Endothelial cell of umbilical vein (primary cell): ENCODE measurements around the gene FANCE. TPM values are rescaled to one million over a fixed set of nuclear protein-coding genes. Genes with fewer than 3 reads are reported as not detected.

Experiments
- BruUV-seq: library from RNA; stranded (reverse); fragments of 400-500 nt; replicated peaks from 2 replicates; lab custom pipeline; 2021; lab: Mats Ljungman, UMichigan
- CTCF ChIA-PET: fragments of 300-600, 350-600 bp; sonication (Branson Sonifier 250); formaldehyde crosslinking; loops from one replicate; lab custom pipeline; 2021; ENCODE audit warnings: antibody characterized with exemption, inconsistent platforms; lab: Charles Lee
- POLR2A ChIA-PET: fragments of 300-600, 350-600 bp; sonication (Branson Sonifier 250); formaldehyde crosslinking; loops from one replicate; lab custom pipeline; 2021; ENCODE audit warnings: antibody characterized with exemption, inconsistent platforms; lab: Charles Lee
- DNase-seq: peaks from one replicate; pipeline ENCODE4 v3.0.0-alpha.2; 2011; ENCODE audit warnings: low read depth, low spot score
- FAIRE-seq: peaks from 2 replicates; lab custom pipeline; 2011; peaks lifted over from hg19 to GRCh38; lab: Jason Lieb, UNC
- H2AFZ ChIP-seq: 2 replicates; pipeline ENCODE4 v1.6.0; 2012; ENCODE audit warnings: low read depth, low read length, control low read depth, inconsistent platforms
- H3K27ac ChIP-seq: 2 replicates; pipeline ENCODE4 v1.5.1; 2011; ENCODE audit warnings: low read depth, mild to moderate bottlenecking, control low read depth, low read length, moderate library complexity; ENCODE audit not compliant: insufficient read depth
- H3K27me3 ChIP-seq, 2 experiments: 2 replicates each; pipeline versions ENCODE4 v1.6.0 to v1.6.1; 2011; ENCODE audit warnings: low read length in 2 of 2, mixed read lengths in 1 of 2; ENCODE audit not compliant: control insufficient read depth in 2 of 2, insufficient read depth in 2 of 2
- H3K36me3 ChIP-seq, 2 experiments: 2 replicates in 1 of 2; 3 replicates in 1 of 2; pipeline ENCODE4 v1.5.1; 2011; ENCODE audit warnings: low read length in 2 of 2, mild to moderate bottlenecking in 1 of 2, moderate library complexity in 1 of 2; ENCODE audit not compliant: control insufficient read depth in 2 of 2, insufficient read depth in 2 of 2; ENCODE audit errors: extremely low read depth in 1 of 2
- H3K4me1 ChIP-seq: 3 replicates; pipeline ENCODE4 v1.5.1; 2011; ENCODE audit warnings: mild to moderate bottlenecking, low read length; ENCODE audit not compliant: control insufficient read depth, insufficient read depth; ENCODE audit errors: extremely low read depth
- H3K4me2 ChIP-seq: 2 replicates; pipeline ENCODE4 v1.6.1; 2011; ENCODE audit warnings: low read length, control low read depth, mixed read lengths; ENCODE audit not compliant: insufficient read depth
- H3K4me3 ChIP-seq, 3 experiments: fragments of 200-600 bp in 1 of 3; sonication (generic), shearing (Covaris generic) in 1 of 3; replicated peaks in 1 of 3; 2 replicates each; pipeline ENCODE4 v1.5.1; 2011 to 2016; ENCODE audit warnings: control low read depth in 3 of 3, low read length in 3 of 3, mild to moderate bottlenecking in 2 of 3, inconsistent platforms in 1 of 3, low read depth in 1 of 3, moderate library complexity in 1 of 3; ENCODE audit not compliant: insufficient read depth in 1 of 3
- H3K79me2 ChIP-seq: 2 replicates; pipeline ENCODE4 v1.6.0; 2012; ENCODE audit warnings: low read length, inconsistent platforms; ENCODE audit not compliant: control insufficient read depth, insufficient read depth
- H3K9ac ChIP-seq: replicated peaks from 2 replicates; pipeline ENCODE3; 2011; ENCODE audit warnings: low read length, control low read depth; ENCODE audit not compliant: insufficient read depth; ENCODE audit errors: extremely low read depth
- H3K9me1 ChIP-seq: replicated peaks from 3 replicates; pipeline ENCODE4 v1.6.0; 2011; ENCODE audit warnings: mild to moderate bottlenecking, low read length; ENCODE audit not compliant: control insufficient read depth, insufficient read depth; ENCODE audit errors: extremely low read depth
- H3K9me3 ChIP-seq: replicated peaks from 2 replicates; pipeline ENCODE4 v1.5.1; 2012; ENCODE audit warnings: low read length, inconsistent platforms; ENCODE audit not compliant: control insufficient read depth, insufficient read depth
- H4K20me1 ChIP-seq: replicated peaks from 2 replicates; pipeline ENCODE3; 2011; ENCODE audit warnings: mild to moderate bottlenecking, low read length; ENCODE audit not compliant: control insufficient read depth, insufficient read depth; ENCODE audit errors: extremely low read depth
- EZH2 ChIP-seq: IDR thresholded peaks from 2 replicates; pipeline ENCODE4 v1.6.1; 2012; ENCODE audit warnings: borderline replicate concordance, low read depth, mild to moderate bottlenecking, moderate library complexity, low read length, inconsistent platforms; ENCODE audit not compliant: severe bottlenecking
- FOS ChIP-seq: IDR thresholded peaks from 2 replicates; pipeline ENCODE4 v1.6.1; 2011; ENCODE audit warnings: mild to moderate bottlenecking, low read length, moderate library complexity, borderline replicate concordance; ENCODE audit not compliant: insufficient read depth
- JUN ChIP-seq: IDR thresholded peaks from 2 replicates; pipeline ENCODE4 v1.6.1; 2011; ENCODE audit warnings: borderline replicate concordance, low read depth; ENCODE audit not compliant: insufficient read length, insufficient read depth
- MAX ChIP-seq: IDR thresholded peaks from 2 replicates; pipeline ENCODE4 v1.6.1; 2011; ENCODE audit not compliant: insufficient read depth, insufficient read length
- MYC ChIP-seq: IDR thresholded peaks from one replicate; pipeline ENCODE4 v1.6.1; 2011; ENCODE audit warnings: mild to moderate bottlenecking, low read depth, low read length
- POLR2A ChIP-seq: IDR thresholded peaks from 2 replicates; pipeline ENCODE4 v1.6.1; 2012; ENCODE audit warnings: low read depth, mild to moderate bottlenecking, control low read depth, low read length
- POLR2AphosphoS5 ChIP-seq: IDR thresholded peaks from 2 replicates; pipeline ENCODE4 v1.6.1; 2012; ENCODE audit warnings: low read depth, mild to moderate bottlenecking, control low read depth, low read length, moderate library complexity; ENCODE audit not compliant: insufficient read depth
- dilution Hi-C: fragments of 300-500 bp; cut with MboI; formaldehyde crosslinking; loops from one replicate; pipeline ENCODE4 v1.15.0; 2019; ENCODE audit warnings: low sequenced_read_pairs; ENCODE audit not compliant: extremely low pct_ligation_motif_present
- intact Hi-C: fragments of 100-400 bp; cut with micrococcal nuclease; formaldehyde crosslinking; loops from one replicate; pipeline ENCODE4 v1.10.0; 2022
- polyA plus RNA-seq, 4 experiments: library from polyadenylated mRNA; depleted of rRNA in 3 of 4; stranded (reverse) in 3 of 4; unstranded in 1 of 4; fragments of >200 nt; gene quantifications; 2 replicates each; pipeline versions ENCODE4 v1.2.1 to v1.2.3, GENCODE V29; 2011 to 2012; ENCODE audit warnings: missing spikeins in 1 of 4
- total RNA-seq: library from RNA; stranded (reverse); gene quantifications from 2 replicates; pipeline ENCODE4 v1.2.3, GENCODE V29; 2021

The FANCE gene
- total and polyA plus RNA-seq, 2 donors (not counting 3 experiments of a cell fraction or from before 2014, with no cell fraction given) = 9.1 to 12.7 TPM

GRCh38 chr6:35477028-35477427 is 24.9 kb downstream of the FANCE start:
- dilution Hi-C loops = no loop called here
- H4K20me1 ChIP-seq = peaks cover 5% of the 10 kb centered on the region
- ChIA-PET CTCF (interaction anchor here (0.8 to 1.4 kb wide), 2 partner anchors 10 to 12 kb away, joined by 3 read pairs; no protein-coding TSS in a partner anchor), POLR2A (no interaction called here)
- H3K4me2 ChIP-seq = no peak overlapping the region
- intact Hi-C loops = no loop called here
- H3K9me3 ChIP-seq = no peaks in the 10 kb centered on the region
- no peak for FAIRE-seq
- TF ChIP-seq POLR2A (no peak), MAX (no peak), FOS (no peak)
- H3K9ac ChIP-seq = no peak overlapping the region
- no peaks in the 10 kb centered on the region for H3K9me1 ChIP-seq
- no peak overlapping the region for H3K27ac ChIP-seq
- H2AFZ ChIP-seq = no peak overlapping the region
- no peaks in the 10 kb centered on the region for H3K4me1 ChIP-seq
- H3K27me3 ChIP-seq = no peaks in the 10 kb centered on the region
- no peak for DNase-seq
- no peaks in the 10 kb centered on the region for H3K79me2 ChIP-seq
- H3K36me3 ChIP-seq = peaks cover 3% of the 10 kb centered on the region in 2 experiments
- no TSS peak for BruUV-seq
- no peak overlapping the region for H3K4me3 ChIP-seq

DNA sequence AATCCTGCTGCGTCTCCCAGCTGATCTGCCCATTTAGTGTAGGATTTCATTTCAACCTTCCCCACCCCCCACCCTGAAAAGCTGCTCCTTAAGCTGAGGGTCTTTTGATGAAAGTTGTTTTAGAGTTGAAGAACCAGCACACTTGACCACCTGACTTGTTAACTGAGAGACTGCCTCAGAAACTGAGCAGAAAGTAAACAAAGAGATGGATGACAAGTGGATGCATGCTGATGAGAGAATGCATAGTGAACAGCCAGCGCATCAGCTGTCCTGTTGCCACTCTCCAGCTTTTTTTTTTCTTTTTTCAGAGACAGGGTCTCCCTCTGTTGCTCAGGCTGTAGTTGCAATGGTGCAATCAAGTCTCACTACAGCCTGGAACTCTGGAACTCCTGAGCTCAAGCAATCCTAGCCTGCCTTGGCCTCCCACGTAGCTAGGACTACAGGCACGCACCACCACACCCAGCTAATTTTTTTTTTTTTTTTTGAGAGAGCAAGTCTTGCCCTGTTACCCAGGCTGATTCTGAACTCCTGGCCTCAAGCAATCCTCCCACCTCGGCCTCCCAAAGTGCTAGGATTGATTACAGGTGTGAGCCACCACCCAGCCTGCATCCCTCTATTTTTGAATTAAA is 25.5 kb downstream of the FANCE start:
- no peaks in the 10 kb centered on the region for H3K36me3 ChIP-seq
- no peak for FAIRE-seq

More for the DNA sequence above, 25.5 kb downstream of the FANCE start:
- Histone ChIP-seq H3K9me3 (no peaks in the 10 kb centered on the region), H3K9me1 (no peaks in the 10 kb centered on the region), H3K9ac (no peak overlapping the region), H3K4me3 (no peak overlapping the region), H4K20me1 (no peaks in the 10 kb centered on the region), H3K4me2 (no peak overlapping the region), H3K27me3 (no peaks in the 10 kb centered on the region), H3K4me1 (no peaks in the 10 kb centered on the region), H3K27ac (no peak overlapping the region), H2AFZ (no peak overlapping the region), H3K79me2 (no peaks in the 10 kb centered on the region)
- BruUV-seq = no TSS peak
- ChIA-PET CTCF (interaction anchor here (0.6 to 1.4 kb wide), 5 partner anchors 10 to 260 kb away, joined by 3 read pairs; no protein-coding TSS in a partner anchor), POLR2A (no interaction called here)
- dilution Hi-C loops (no loop called here), intact Hi-C loops (no loop called here)
- TF ChIP-seq FOS (no peak), JUN (no peak), EZH2 (no peak), POLR2AphosphoS5 (no peak), MYC (no peak)
- no peak for DNase-seq
